Right lobe of liver (tissue), 6 donors: ENCODE measurements around the gene GAS2L1. TPM values are rescaled to one million over a fixed set of nuclear protein-coding genes. Genes with fewer than 3 reads are reported as not detected.

Experiments
- ATAC-seq, 4 donors: fragments of 200-7000 bp; cut with Tn5 transposase; one replicate each; pipeline ENCODE4 v1.9.1; 2020; ENCODE audit warnings: mild to moderate bottlenecking in 4 of 4, moderate library complexity in 4 of 4
- DNase-seq, 3 donors: peaks; one replicate each; pipeline ENCODE4 v3.0.0-alpha.2; 2020
- H3K27ac ChIP-seq, 3 donors: fragments of 200-600 bp; one replicate each; pipeline ENCODE4 v1.8.0; 2022
- H3K27me3 ChIP-seq, 2 donors: fragments of 200-600 bp; one replicate each; pipeline ENCODE4 v1.8.0; 2022
- H3K36me3 ChIP-seq, 4 donors: fragments of 200-600 bp; sonication (generic) in 1 of 4; one replicate each; pipeline versions ENCODE4 v1.5.1 to v1.8.0; 2017 to 2022; ENCODE audit warnings: control low read depth in 1 of 4
- H3K4me1 ChIP-seq, 4 donors: fragments of 200-600 bp; sonication (generic) in 1 of 4; one replicate each; pipeline versions ENCODE4 v1.5.1 to v1.8.0; 2017 to 2022; ENCODE audit warnings: control low read depth in 1 of 4
- H3K4me3 ChIP-seq, 3 donors: fragments of 200-600 bp; one replicate each; pipeline ENCODE4 v1.8.0; 2022
- H3K9me3 ChIP-seq, 4 donors: fragments of 200-600 bp; sonication (generic) in 1 of 4; one replicate each; pipeline versions ENCODE4 v1.5.1 to v1.8.0; 2017 to 2022; ENCODE audit warnings: control low read depth in 1 of 4
- POLR2A ChIP-seq: fragments of 450-650 bp; IDR thresholded peaks from one replicate; pipeline ENCODE4 v1.6.1; 2017; ENCODE audit warnings: antibody characterized with exemption, mild to moderate bottlenecking
- WGBS: methylation state at CpG from one replicate; pipeline ENCODE4 v1.1.6; 2018; ENCODE audit warnings: low coverage, low lambda C conversion rate; ENCODE audit not compliant: insufficient coverage; ENCODE audit errors: missing lambda C conversion rate; 5-methylcytosine and 5-hydroxymethylcytosine counted together
- intact Hi-C, 2 donors: fragments of 100-400 bp; cut with DNase I; formaldehyde crosslinking; loops; one replicate each; pipeline versions ENCODE4 v1.11.2 to v1.14.1; 2022
- total RNA-seq, 6 experiments: library from RNA; depleted of rRNA in 2 of 6; stranded (reverse); fragments of >200 nt in 2 of 6; fragmentation: NEBNext Ultra II Directional in 3 of 6; extraction: Animal tissue kit (Norgen Biotek cat#: 25700) in 3 of 6; gene quantifications; one replicate each; pipeline versions ENCODE4 v1.1.0 to v1.2.4, GENCODE V29; 2016 to 2023
- TF ChIP-seq, protein P1 (sequence below), 4 donors: fragments of 200-600 bp in 3 of 4; fragments of 450-650 bp in 1 of 4; IDR thresholded peaks; one replicate each; pipeline versions ENCODE4 v1.5.1 to v1.8.0; 2016 to 2022; ENCODE audit warnings: antibody characterized with exemption in 4 of 4, mild to moderate bottlenecking in 2 of 4
- donor health status: DM: no; HTN: yes; CAD: no.
- donor health status: DM: no; HTN: no; CAD: no.
- donor health status: DM: no; HTN: no; CAD: no.
- donor health status: DM: no; HTN: yes; CAD: no.
- donor health status: DM: no; HTN: yes; CAD: no.

The GAS2L1 gene
- total RNA-seq, 6 experiments from 2014 or later: 8.9 to 15.8 (median 11.5) TPM

DNA sequence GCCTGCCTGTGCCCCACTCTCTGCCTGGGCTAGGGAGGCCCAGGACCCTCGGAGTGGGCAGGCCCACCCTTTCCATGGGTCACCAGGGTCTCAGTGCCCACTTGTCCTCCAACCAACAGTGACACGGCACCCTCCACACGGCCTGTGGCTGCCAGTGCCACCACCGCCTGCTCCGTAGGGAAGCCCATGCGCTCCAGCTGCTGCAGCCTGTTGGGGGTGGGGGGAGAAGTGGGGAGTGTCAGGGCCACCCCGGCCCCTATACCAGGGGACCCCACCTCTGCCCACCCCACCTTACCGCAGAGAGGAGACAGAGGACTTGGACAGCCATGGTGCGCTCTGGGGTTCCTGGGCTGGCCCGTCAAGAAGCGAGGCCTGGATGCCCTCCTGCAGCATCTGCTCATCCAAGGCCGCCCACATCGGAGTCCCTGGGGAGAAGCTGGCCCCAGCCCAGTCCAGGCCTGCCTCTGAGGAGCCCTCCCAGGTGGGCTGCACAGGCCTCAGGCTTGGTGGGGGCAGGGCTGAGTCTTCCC lies 46.4 kb upstream of the GAS2L1 start:
- no CpG with 5 or more reads among the region's 13 CpGs for WGBS
- Histone ChIP-seq H3K4me1 (no peaks in the 10 kb centered on the region), H3K9me3 (no peaks in the 10 kb centered on the region), H3K36me3 (peaks cover 0 to 5% (median 3%) of the 10 kb centered on the region in 4 donors), H3K27ac (no peak overlapping the region), H3K27me3 (no peaks in the 10 kb centered on the region), H3K4me3 (no peak overlapping the region)
- DNase-seq: peak in 1 of 3 donors; percentile 51
- intact Hi-C loops: no loop called here
- peak in 2 of 4 donors; percentile 3 to 10 for ATAC-seq
- TF ChIP-seq POLR2A: no peak

- DNase-seq: peak in 1 of 3 donors; percentile 55
Observed at GRCh38 chr22:29260601-29261315, 45.7 kb upstream of the GAS2L1 start.

GRCh38 chr22:29263791-29264276 lies 42.6 kb upstream of the GAS2L1 start:
- Histone ChIP-seq H3K9me3 (no peaks in the 10 kb centered on the region), H3K4me1 (peaks cover 0 to 11% (median 4%) of the 10 kb centered on the region in 4 donors), H3K36me3 (peaks cover 0 to 10% (median 7%) of the 10 kb centered on the region in 4 donors), H3K27ac (no peak overlapping the region), H3K27me3 (no peaks in the 10 kb centered on the region), H3K4me3 (no peak overlapping the region)
- TF ChIP-seq POLR2A: no peak
- TF ChIP-seq, protein P1, sequence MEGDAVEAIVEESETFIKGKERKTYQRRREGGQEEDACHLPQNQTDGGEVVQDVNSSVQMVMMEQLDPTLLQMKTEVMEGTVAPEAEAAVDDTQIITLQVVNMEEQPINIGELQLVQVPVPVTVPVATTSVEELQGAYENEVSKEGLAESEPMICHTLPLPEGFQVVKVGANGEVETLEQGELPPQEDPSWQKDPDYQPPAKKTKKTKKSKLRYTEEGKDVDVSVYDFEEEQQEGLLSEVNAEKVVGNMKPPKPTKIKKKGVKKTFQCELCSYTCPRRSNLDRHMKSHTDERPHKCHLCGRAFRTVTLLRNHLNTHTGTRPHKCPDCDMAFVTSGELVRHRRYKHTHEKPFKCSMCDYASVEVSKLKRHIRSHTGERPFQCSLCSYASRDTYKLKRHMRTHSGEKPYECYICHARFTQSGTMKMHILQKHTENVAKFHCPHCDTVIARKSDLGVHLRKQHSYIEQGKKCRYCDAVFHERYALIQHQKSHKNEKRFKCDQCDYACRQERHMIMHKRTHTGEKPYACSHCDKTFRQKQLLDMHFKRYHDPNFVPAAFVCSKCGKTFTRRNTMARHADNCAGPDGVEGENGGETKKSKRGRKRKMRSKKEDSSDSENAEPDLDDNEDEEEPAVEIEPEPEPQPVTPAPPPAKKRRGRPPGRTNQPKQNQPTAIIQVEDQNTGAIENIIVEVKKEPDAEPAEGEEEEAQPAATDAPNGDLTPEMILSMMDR (IDR thresholded peaks at IDR 0.05): no peak
- DNase-seq (no peak), ATAC-seq (no peak)
- intact Hi-C loops: no loop called here
- 80% methylated on average over 2 of the region's 14 CpGs for WGBS

More at GRCh38 chr22:29260601-29261315, 45.7 kb upstream of the GAS2L1 start:
- no peaks in the 10 kb centered on the region for H3K4me1 ChIP-seq
- H3K36me3 ChIP-seq: peaks cover 0 to 10% (median 7%) of the 10 kb centered on the region in 4 donors
- H3K27me3 ChIP-seq: no peaks in the 10 kb centered on the region
- no peak overlapping the region for H3K27ac ChIP-seq
- WGBS: 60% methylated on average over 1 of the region's 17 CpGs
- intact Hi-C loops: no loop called here
- H3K9me3 ChIP-seq: no peaks in the 10 kb centered on the region
- no peak overlapping the region for H3K4me3 ChIP-seq
- peak in 2 of 4 donors; percentile 4 to 5 for ATAC-seq
- TF ChIP-seq, protein P1 (IDR thresholded peaks at IDR 0.05): no peak
- no peak for TF ChIP-seq POLR2A

- TF ChIP-seq POLR2A: no peak
- TF ChIP-seq, protein P1 (IDR thresholded peaks at IDR 0.05): no peak
- WGBS: 100% methylated on average over 2 of the region's 7 CpGs
Observed at GRCh38 chr22:29265305-29265704, 41.1 kb upstream of the GAS2L1 start.

GRCh38 chr22:29265929-29266328 lies 40.5 kb upstream of the GAS2L1 start:
- intact Hi-C loops: no loop called here
- no peaks in the 10 kb centered on the region for H3K9me3 ChIP-seq
- peaks cover 0 to 10% (median 7%) of the 10 kb centered on the region in 4 donors for H3K36me3 ChIP-seq

More at GRCh38 chr22:29265305-29265704, 41.1 kb upstream of the GAS2L1 start:
- Histone ChIP-seq H3K36me3 (peaks cover 0 to 10% (median 7%) of the 10 kb centered on the region in 4 donors), H3K4me3 (no peak overlapping the region), H3K4me1 (peaks cover 0 to 14% (median 5%) of the 10 kb centered on the region in 4 donors), H3K9me3 (no peaks in the 10 kb centered on the region), H3K27me3 (no peaks in the 10 kb centered on the region), H3K27ac (no peak overlapping the region)
- DNase-seq (no peak), ATAC-seq (no peak)
- intact Hi-C loops: no loop called here

More at GRCh38 chr22:29265929-29266328, 40.5 kb upstream of the GAS2L1 start:
- no peak for TF ChIP-seq POLR2A
- TF ChIP-seq, protein P1 (IDR thresholded peaks at IDR 0.05): no peak
- WGBS: 58% methylated on average over 3 of the region's 4 CpGs
- Histone ChIP-seq H3K27ac (no peak overlapping the region), H3K27me3 (no peaks in the 10 kb centered on the region), H3K4me1 (peaks cover 0 to 16% (median 6%) of the 10 kb centered on the region in 4 donors), H3K4me3 (no peak overlapping the region)
- DNase-seq (no peak), ATAC-seq (no peak)
